H1 (cell line): ENCODE measurements around the gene PLAC1. TPM values are rescaled to one million over a fixed set of nuclear protein-coding genes. Genes with fewer than 3 reads are reported as not detected.

Experiments used
- CTCF ChIA-PET: fragments of 300-600 bp; sonication (Branson Sonifier 250); formaldehyde crosslinking; loops from one replicate; lab custom pipeline; 2021; ENCODE audit not compliant: partially characterized antibody; lab: Charles Lee
- POLR2A ChIA-PET: fragments of 300-600 bp; sonication (Branson Sonifier 250); formaldehyde crosslinking; loops from one replicate; lab custom pipeline; 2021; ENCODE audit warnings: inconsistent platforms; ENCODE audit not compliant: partially characterized antibody; lab: Charles Lee
- DNase-seq, 2 experiments: peaks; one replicate each; pipeline versions ENCODE4 v3.0.0 to v3.0.0-alpha.2; 2010 to 2022; ENCODE audit warnings: low spot score in 2 of 2, low read depth in 1 of 2, mixed read lengths in 1 of 2
- FAIRE-seq: peaks from 2 replicates; lab custom pipeline; 2011; peaks lifted over from hg19 to GRCh38; lab: Jason Lieb, UNC
- H2AFZ ChIP-seq: 2 replicates; pipeline ENCODE4 v1.8.1; 2012; ENCODE audit warnings: low read length, inconsistent platforms
- H2AK5ac ChIP-seq: 2 replicates; pipeline ENCODE4 v1.6.1; 2013; ENCODE audit warnings: low read depth, low read length
- H2BK120ac ChIP-seq: replicated peaks from 2 replicates; pipeline ENCODE3; 2013; ENCODE audit warnings: low read depth, low read length, inconsistent platforms
- H2BK12ac ChIP-seq: 2 replicates; pipeline ENCODE4 v1.6.1; 2013; ENCODE audit warnings: low read depth, low read length
- H2BK15ac ChIP-seq: 2 replicates; pipeline ENCODE4 v1.6.1; 2013; ENCODE audit warnings: low read length
- H2BK20ac ChIP-seq: 2 replicates; pipeline ENCODE4 v1.6.1; 2013; ENCODE audit warnings: low read length
- H2BK5ac ChIP-seq: 2 replicates; pipeline ENCODE4 v1.6.1; 2013; ENCODE audit warnings: low read depth, low read length
- H3K14ac ChIP-seq: 2 replicates; pipeline ENCODE4 v1.6.1; 2013; ENCODE audit warnings: inconsistent platforms; ENCODE audit not compliant: insufficient read length
- H3K18ac ChIP-seq: 2 replicates; pipeline ENCODE4 v1.6.1; 2013; ENCODE audit warnings: low read length; ENCODE audit errors: extremely low read depth
- H3K23ac ChIP-seq: 2 replicates; pipeline ENCODE4 v1.6.1; 2013; ENCODE audit warnings: inconsistent platforms; ENCODE audit not compliant: insufficient read length
- H3K23me2 ChIP-seq: 2 replicates; pipeline ENCODE4 v1.6.1; 2013; ENCODE audit warnings: low read depth, low read length
- H3K27ac ChIP-seq: 2 replicates; pipeline ENCODE4 v1.6.1; 2011; ENCODE audit warnings: low read depth, low read length, inconsistent platforms
- H3K27me3 ChIP-seq, 4 experiments: replicated peaks in 1 of 4; 1 replicate in 1 of 4; 2 replicates in 3 of 4; pipeline versions ENCODE4 v1.6.1 to v1.8.1; 2011 to 2013; ENCODE audit warnings: low read length in 3 of 4, mild to moderate bottlenecking in 3 of 4, inconsistent platforms in 2 of 4, mixed read lengths in 2 of 4, moderate library complexity in 1 of 4; ENCODE audit not compliant: control insufficient read depth in 3 of 4, insufficient read depth in 3 of 4; ENCODE audit errors: extremely low read depth in 1 of 4
- H3K36me3 ChIP-seq, 4 experiments: 2 replicates each; pipeline versions ENCODE4 v1.6.1 to v1.8.1; 2011 to 2013; ENCODE audit warnings: mild to moderate bottlenecking in 4 of 4, low read length in 3 of 4, moderate library complexity in 2 of 4, control low read depth in 1 of 4, inconsistent platforms in 1 of 4; ENCODE audit not compliant: insufficient read depth in 4 of 4, control insufficient read depth in 2 of 4
- H3K4ac ChIP-seq: replicated peaks from 2 replicates; pipeline ENCODE3; 2013; ENCODE audit warnings: low read length, low read depth, mixed read lengths, inconsistent platforms; ENCODE audit not compliant: insufficient read length
- H3K4me1 ChIP-seq, 4 experiments: replicated peaks in 1 of 4; 1 replicate in 1 of 4; 2 replicates in 3 of 4; pipeline versions ENCODE4 v1.6.1 to v1.8.1; 2011 to 2013; ENCODE audit warnings: low read length in 3 of 4, inconsistent platforms in 2 of 4, mixed read lengths in 1 of 4; ENCODE audit not compliant: insufficient read depth in 4 of 4, control insufficient read depth in 3 of 4
- H3K4me2 ChIP-seq, 2 experiments: 2 replicates each; pipeline versions ENCODE4 v1.6.1 to v1.8.1; 2011 to 2013; ENCODE audit warnings: low read depth in 2 of 2, low read length in 2 of 2, control low read depth in 1 of 2, inconsistent platforms in 1 of 2, mild to moderate bottlenecking in 1 of 2; ENCODE audit not compliant: insufficient read depth in 1 of 2
- H3K4me3 ChIP-seq, 4 experiments: fragments of 200-600, 300-600 bp in 1 of 4; sonication (generic), shearing (Covaris generic), sonication (Bioruptor Twin) in 1 of 4; 2 replicates each; pipeline versions ENCODE4 v1.5.1 to v1.8.1; 2011 to 2016; ENCODE audit warnings: low read length in 4 of 4, low read depth in 3 of 4, control low read depth in 2 of 4, inconsistent platforms in 2 of 4, mild to moderate bottlenecking in 2 of 4, mixed read lengths in 1 of 4, moderate library complexity in 1 of 4; ENCODE audit not compliant: insufficient read depth in 2 of 4; ENCODE audit errors: extremely low read depth in 1 of 4
- H3K56ac ChIP-seq: replicated peaks from 2 replicates; pipeline ENCODE3; 2013; ENCODE audit warnings: low read depth, mild to moderate bottlenecking, mixed read lengths, low read length, inconsistent platforms; ENCODE audit not compliant: insufficient read length
- H3K79me1 ChIP-seq: 2 replicates; pipeline ENCODE4 v1.6.1; 2013; ENCODE audit warnings: low read depth, low read length, control low read depth
- H3K79me2 ChIP-seq, 2 experiments: 2 replicates each; pipeline versions ENCODE4 v1.6.1 to v1.8.1; 2012 to 2013; ENCODE audit warnings: low read length in 2 of 2, mild to moderate bottlenecking in 2 of 2, inconsistent platforms in 1 of 2; ENCODE audit not compliant: insufficient read depth in 2 of 2, control insufficient read depth in 1 of 2
- H3K9ac ChIP-seq, 4 experiments: replicated peaks in 1 of 4; 1 replicate in 1 of 4; 2 replicates in 3 of 4; pipeline versions ENCODE4 v1.6.1 to v1.8.1; 2011 to 2013; ENCODE audit warnings: low read depth in 3 of 4, low read length in 3 of 4, control low read depth in 2 of 4, mild to moderate bottlenecking in 2 of 4, moderate library complexity in 2 of 4, inconsistent platforms in 1 of 4; ENCODE audit errors: extremely low read depth in 1 of 4
- H3K9me3 ChIP-seq, 2 experiments: 2 replicates each; pipeline versions ENCODE4 v1.6.1 to v1.8.1; 2012 to 2013; ENCODE audit warnings: mild to moderate bottlenecking in 2 of 2, moderate library complexity in 2 of 2, control low read depth in 1 of 2, inconsistent platforms in 1 of 2, low read depth in 1 of 2, low read length in 1 of 2, mixed read lengths in 1 of 2; ENCODE audit not compliant: insufficient read depth in 2 of 2
- H4K20me1 ChIP-seq, 2 experiments: replicated peaks in 1 of 2; 2 replicates each; pipeline versions ENCODE3 to v1.8.1; 2011 to 2013; ENCODE audit warnings: inconsistent platforms in 2 of 2, low read length in 2 of 2, mild to moderate bottlenecking in 1 of 2; ENCODE audit not compliant: insufficient read depth in 2 of 2, control insufficient read depth in 1 of 2
- H4K5ac ChIP-seq: 2 replicates; pipeline ENCODE4 v1.6.1; 2013; ENCODE audit warnings: low read length, low read depth, mixed read lengths, inconsistent platforms; ENCODE audit not compliant: insufficient read length
- H4K8ac ChIP-seq: 2 replicates; pipeline ENCODE4 v1.8.0; 2013; ENCODE audit warnings: mild to moderate bottlenecking, moderate library complexity, low read length, inconsistent platforms; ENCODE audit not compliant: insufficient read depth; ENCODE audit errors: extremely low read depth
- H4K91ac ChIP-seq: replicated peaks from 2 replicates; pipeline ENCODE3; 2013; ENCODE audit warnings: low read length, mixed read lengths, inconsistent platforms; ENCODE audit not compliant: insufficient read length
- BACH1 ChIP-seq: IDR thresholded peaks from 2 replicates; pipeline ENCODE4 v1.6.1; 2012; ENCODE audit warnings: low read length, improper control_type of control experiment
- BRCA1 ChIP-seq: IDR thresholded peaks from 2 replicates; pipeline ENCODE4 v1.6.1; 2012; ENCODE audit warnings: low read depth, low read length, improper control_type of control experiment
- CEBPB ChIP-seq: IDR thresholded peaks from 2 replicates; pipeline ENCODE4 v1.6.1; 2012; ENCODE audit warnings: low read depth, low read length
- EGR1 ChIP-seq: IDR thresholded peaks from 2 replicates; pipeline ENCODE4 v1.6.1; 2011; ENCODE audit warnings: low read depth, low read length, borderline replicate concordance
- HDAC6 ChIP-seq: IDR thresholded peaks from one replicate; pipeline ENCODE4 v1.7.1; 2012; ENCODE audit warnings: low read depth, mild to moderate bottlenecking, inconsistent platforms, low read length, moderate library complexity
- KDM5A ChIP-seq: fragments of 200-600 bp; IDR thresholded peaks from 2 replicates; pipeline ENCODE4 v1.7.1; 2012; ENCODE audit warnings: mild to moderate bottlenecking, low read length, inconsistent platforms, mixed read lengths
- PHF8 ChIP-seq: fragments of 200-600 bp; sonication (generic); conservative IDR thresholded peaks from 2 replicates; pipeline ENCODE4 v1.7.1; 2012; ENCODE audit warnings: low read depth, mild to moderate bottlenecking, inconsistent platforms, low read length, moderate library complexity
- RFX5 ChIP-seq: IDR thresholded peaks from 2 replicates; pipeline ENCODE4 v1.6.1; 2011; ENCODE audit warnings: low read depth, low read length, improper control_type of control experiment, borderline replicate concordance
- SP2 ChIP-seq: IDR thresholded peaks from 2 replicates; pipeline ENCODE4 v1.6.1; 2012; ENCODE audit warnings: mild to moderate bottlenecking, low read length, inconsistent platforms
- TAF1 ChIP-seq: IDR thresholded peaks from 2 replicates; pipeline ENCODE4 v1.6.1; 2011; ENCODE audit warnings: mild to moderate bottlenecking, low read depth, low read length
- TAF7 ChIP-seq: optimal IDR thresholded peaks from 2 replicates; pipeline ENCODE3; 2011; ENCODE audit warnings: low read depth, mild to moderate bottlenecking, inconsistent platforms, low read length, moderate library complexity, borderline replicate concordance
- TCF12 ChIP-seq: IDR thresholded peaks from 2 replicates; pipeline ENCODE4 v1.6.1; 2011; ENCODE audit warnings: low read depth, mild to moderate bottlenecking, low read length
- TEAD4 ChIP-seq: IDR thresholded peaks from 2 replicates; pipeline ENCODE4 v1.6.1; 2012; ENCODE audit warnings: low read depth, low read length, inconsistent platforms, mixed read lengths
- WGBS, 2 experiments: shearing (Covaris generic) in 1 of 2; methylation state at CpG; one replicate each; pipeline versions ENCODE4 v1.1.6 to v1.1.7; 2013 to 2015; ENCODE audit warnings: low lambda C conversion rate in 2 of 2, mixed read lengths in 2 of 2, inconsistent platforms in 1 of 2, low coverage in 1 of 2, missing lambda C conversion rate in 1 of 2; ENCODE audit not compliant: insufficient replicate concordance in 2 of 2, insufficient coverage in 1 of 2, insufficient read length in 1 of 2; ENCODE audit errors: extremely low coverage in 1 of 2, missing lambda C conversion rate in 1 of 2; 5-methylcytosine and 5-hydroxymethylcytosine counted together
- polyA plus RNA-seq, 7 experiments: library from polyadenylated mRNA; depleted of rRNA in 3 of 7; stranded (reverse) in 5 of 7; unstranded in 2 of 7; fragments of >200 nt in 5 of 7; fragments of 200-250 nt in 2 of 7; gene quantifications; 1 replicate in 5 of 7; 2 replicates in 1 of 7; 4 replicates in 1 of 7; pipeline versions ENCODE4 v1.2.1 to v1.2.3, GENCODE V29; 2011 to 2013; ENCODE audit warnings: missing spikeins in 2 of 7, mixed read lengths in 2 of 7
- total RNA-seq: library from RNA; stranded (reverse); fragmentation: NEBNext Ultra II Directional; extraction: Animal tissue kit (Norgen Biotek cat#: 25700); gene quantifications from 2 replicates; pipeline ENCODE4 v1.2.1, GENCODE V29; 2021
- TF ChIP-seq, protein P1 (sequence below): IDR thresholded peaks from 2 replicates; pipeline ENCODE4 v1.6.1; 2012; ENCODE audit warnings: inconsistent platforms

Gene PLAC1
- total and polyA plus RNA-seq, 2 of the 8 experiments (the other 6 are each of a cell fraction or from before 2014, with no cell fraction given) = 1.8 TPM; not detected in 1

DNA sequence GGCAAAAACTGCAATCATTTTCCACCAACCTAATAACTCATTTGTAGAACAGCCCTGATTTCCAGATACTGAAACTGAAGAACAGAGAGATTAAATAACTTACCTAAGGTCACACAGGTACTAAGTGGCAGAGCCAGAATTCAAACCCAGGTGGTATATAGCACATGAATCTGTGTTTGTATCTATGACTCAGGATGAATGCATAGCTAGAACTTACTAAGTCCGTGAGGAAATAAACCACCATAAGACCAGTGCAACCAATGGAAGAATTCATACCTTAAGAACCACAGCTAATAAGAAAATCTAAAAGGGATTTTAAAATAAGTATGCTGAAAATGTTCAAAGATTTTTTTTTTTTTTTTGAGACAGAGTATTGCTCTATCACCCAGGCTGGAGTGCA is 1.5 kb upstream of the PLAC1 start:
- Histone ChIP-seq H3K4me2 (no peak overlapping the region), H4K8ac (no peak overlapping the region), H3K79me1 (no peaks in the 10 kb centered on the region), H3K14ac (no peak overlapping the region), H3K79me2 (no peaks in the 10 kb centered on the region), H3K18ac (no peak overlapping the region), H3K27me3 (no peaks in the 10 kb centered on the region), H3K4me1 (peaks cover 0 to 3% (median 3%) of the 10 kb centered on the region in 4 experiments; a peak in 3 of 7 replicates), H2BK15ac (no peak overlapping the region), H3K9me3 (no peaks in the 10 kb centered on the region), H4K20me1 (no peaks in the 10 kb centered on the region), H3K4ac (no peak overlapping the region), H2BK20ac (no peak overlapping the region), H2AK5ac (no peak overlapping the region), H3K27ac (no peak overlapping the region), H3K36me3 (no peaks in the 10 kb centered on the region), H3K23ac (no peak overlapping the region), H3K23me2 (no peaks in the 10 kb centered on the region; the same call in 1 of the 2 replicates), H2BK120ac (no peak overlapping the region), H4K91ac (no peak overlapping the region), H2BK12ac (no peak overlapping the region), H3K4me3 (no peak overlapping the region), H4K5ac (no peak overlapping the region), H2AFZ (no peak overlapping the region), H2BK5ac (no peak overlapping the region), H3K9ac (no peak overlapping the region), H3K56ac (no peak overlapping the region)
- POLR2A ChIA-PET = no interaction called here
- no peak for FAIRE-seq
- WGBS, 2 experiments = 88% methylated on average over 1 of the region's 1 CpG; no CpG with 5 or more reads in 1 of the 2 experiments
- DNase-seq = no peak
- CTCF ChIA-PET = no interaction called here
- TF ChIP-seq CEBPB (no peak), TAF7 (no peak), TCF12 (no peak), KDM5A (no peak), PHF8 (no peak), BACH1 (no peak), SP2 (no peak), HDAC6 (no peak), BRCA1 (no peak), TEAD4 (no peak), EGR1 (no peak), RFX5 (no peak), TAF1 (no peak)
- TF ChIP-seq, protein P1, sequence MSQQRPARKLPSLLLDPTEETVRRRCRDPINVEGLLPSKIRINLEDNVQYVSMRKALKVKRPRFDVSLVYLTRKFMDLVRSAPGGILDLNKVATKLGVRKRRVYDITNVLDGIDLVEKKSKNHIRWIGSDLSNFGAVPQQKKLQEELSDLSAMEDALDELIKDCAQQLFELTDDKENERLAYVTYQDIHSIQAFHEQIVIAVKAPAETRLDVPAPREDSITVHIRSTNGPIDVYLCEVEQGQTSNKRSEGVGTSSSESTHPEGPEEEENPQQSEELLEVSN = no peak
